HG03571 (cell line): Measurements from ENCODE around the gene SH3D21.

Source experiments
- ATAC-seq: cut with Tn5 transposase; IDR thresholded peaks from one replicate; pipeline ENCODE4 v1.9.1; 2021; ENCODE audit not compliant: unreplicated experiment

Gene SH3D21

DNA sequence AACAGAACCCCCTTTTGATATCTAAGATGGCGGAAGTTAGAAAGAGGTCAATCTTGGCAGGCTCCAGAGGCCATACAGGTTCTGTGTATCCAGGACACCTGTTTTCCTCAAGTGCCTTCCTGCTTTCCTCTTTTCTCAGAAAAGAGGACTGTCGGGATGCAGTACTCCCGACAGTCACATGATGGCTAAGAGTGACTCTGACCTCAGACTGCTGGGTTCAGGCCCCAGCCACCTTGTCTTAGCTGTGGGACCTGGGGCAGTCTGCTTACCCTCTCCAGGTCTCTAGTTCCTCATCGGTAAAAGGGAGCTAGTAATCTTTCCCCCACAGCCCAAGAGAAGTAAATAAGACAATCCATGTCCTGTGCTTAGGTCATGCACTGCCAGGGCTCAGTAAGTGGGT is 49.6 kb downstream of the SH3D21 start:
- ATAC-seq, result no peak

DNA sequence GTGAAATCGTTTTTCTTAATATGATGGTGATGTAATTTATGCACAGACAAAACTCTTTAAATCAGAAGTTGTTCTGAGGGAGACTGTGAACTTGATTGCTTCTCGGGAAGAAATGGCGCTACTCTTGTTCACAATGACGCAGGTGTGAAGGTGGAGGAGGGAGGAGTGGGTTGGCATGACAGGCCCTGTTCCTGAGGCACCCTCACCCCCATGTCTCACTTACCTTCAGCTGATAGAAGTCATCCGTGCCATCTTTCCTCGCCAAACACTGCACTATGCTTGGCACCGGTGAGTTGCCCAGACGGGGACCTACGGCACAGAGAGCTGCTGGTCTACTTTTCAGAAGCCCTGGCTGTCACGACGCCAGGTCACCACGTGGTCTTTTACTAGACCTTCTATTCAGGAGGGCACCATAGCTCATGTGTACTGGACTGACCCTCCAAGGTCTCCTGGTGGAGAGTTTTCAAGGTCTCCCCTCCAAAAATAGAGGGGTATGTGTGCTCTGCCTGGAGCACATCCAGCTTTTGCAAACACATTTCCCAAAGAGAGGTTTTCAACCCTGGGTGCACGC is 52.4 kb downstream of the SH3D21 start:
- no peak for ATAC-seq

DNA sequence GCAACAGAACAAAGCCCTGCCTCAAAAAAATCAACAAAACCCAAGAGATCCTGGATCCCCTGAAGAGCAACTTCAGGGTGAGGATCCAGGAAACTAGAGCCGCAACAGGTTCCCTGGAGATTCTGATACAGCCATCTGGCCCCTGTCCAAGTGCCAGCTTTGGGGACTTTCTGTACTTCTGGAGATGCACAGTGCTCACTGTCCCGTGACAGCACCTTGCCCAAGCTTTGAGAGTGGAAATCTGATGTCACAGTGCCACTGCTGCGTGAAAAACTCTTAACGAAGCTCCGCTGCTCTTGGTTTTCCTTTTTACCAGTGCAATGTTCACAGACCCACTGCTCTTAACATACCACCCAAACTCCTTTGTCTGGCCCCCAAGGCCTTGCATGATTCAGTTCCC is 53.2 kb downstream of the SH3D21 start:
- no peak for ATAC-seq

DNA sequence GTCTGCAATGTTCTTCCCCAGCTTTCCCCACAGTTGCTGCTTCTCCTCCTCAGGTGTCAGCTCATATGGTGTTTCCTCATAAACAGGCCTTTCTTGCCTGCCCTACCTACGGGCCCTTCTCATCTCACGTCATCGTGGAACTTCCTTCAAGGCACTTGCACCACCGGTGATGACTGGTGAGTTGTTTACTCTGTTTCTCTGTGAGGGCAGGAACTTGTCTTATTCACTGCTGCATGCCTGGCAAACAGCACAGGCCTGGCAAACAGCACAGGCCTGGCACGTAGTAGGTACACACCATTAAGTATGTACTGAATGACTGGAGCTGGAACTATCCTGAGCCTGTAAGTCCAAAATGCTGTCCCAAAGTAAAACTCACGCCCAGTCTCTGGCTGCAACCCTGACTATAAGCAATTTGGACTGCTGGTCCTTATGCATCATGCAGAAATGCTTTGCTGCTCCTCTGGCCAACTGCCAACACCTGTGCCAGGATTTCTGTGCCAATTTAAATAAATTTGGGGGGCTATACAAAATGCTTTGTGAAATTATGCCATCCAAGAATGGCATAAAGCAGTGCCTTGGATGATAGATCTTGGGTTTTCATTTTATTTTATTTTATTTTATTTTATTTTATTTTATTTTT is 53.9 kb downstream of the SH3D21 start:
- ATAC-seq, result no peak

- ATAC-seq, result no peak
Observed at GRCh38 chr1:36365381-36365780, 59.2 kb downstream of the SH3D21 start.

DNA sequence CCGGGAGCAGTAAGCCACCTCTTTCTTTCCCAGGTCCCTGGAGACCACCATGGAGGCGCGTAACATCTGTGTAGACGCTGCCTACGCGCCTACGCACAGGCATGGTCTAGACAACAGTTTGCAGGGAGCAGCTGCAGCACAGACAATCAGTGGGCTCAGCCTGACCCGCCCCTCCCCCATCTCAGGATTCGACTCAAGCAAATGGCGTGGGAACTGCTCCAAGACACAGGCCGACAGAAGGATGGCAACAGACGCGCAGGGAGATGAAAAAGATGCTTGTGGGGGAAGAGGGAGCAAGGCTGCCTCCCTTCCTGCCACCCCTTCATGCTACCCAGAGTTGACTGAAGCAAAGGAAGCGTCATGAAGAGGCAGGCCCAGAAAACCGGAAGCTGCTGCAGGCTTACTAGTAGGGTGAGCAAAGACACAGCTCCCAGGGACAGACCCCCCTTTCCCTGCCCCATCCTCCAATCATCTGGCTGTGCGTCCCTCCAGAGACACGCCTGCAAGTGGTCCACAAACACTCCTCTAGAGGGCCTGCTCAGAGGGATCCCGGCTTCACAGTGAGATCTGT is 60.0 kb downstream of the SH3D21 start:
- no peak for ATAC-seq

- no peak for ATAC-seq
Observed at GRCh38 chr1:36367066-36367465, 60.9 kb downstream of the SH3D21 start.

DNA sequence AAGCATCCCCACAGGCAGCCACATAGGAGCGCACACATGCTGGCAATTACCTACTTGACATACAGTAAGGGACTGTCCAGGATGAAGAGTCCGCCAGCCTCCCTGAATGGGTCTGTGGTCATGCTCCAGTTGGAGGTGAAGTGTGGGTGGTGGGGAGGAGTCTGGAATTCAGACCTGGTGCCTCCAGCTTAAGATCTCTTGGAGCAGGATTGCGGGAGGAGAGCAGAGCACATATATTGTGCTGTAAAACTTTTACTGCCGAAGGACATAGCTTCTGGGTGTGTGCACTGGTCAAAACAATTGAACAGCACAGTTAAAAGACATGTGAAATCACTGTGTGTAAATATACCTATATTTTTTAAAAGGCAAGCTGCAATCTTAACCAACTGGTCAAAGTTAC is 61.6 kb downstream of the SH3D21 start:
- ATAC-seq, result no peak

DNA sequence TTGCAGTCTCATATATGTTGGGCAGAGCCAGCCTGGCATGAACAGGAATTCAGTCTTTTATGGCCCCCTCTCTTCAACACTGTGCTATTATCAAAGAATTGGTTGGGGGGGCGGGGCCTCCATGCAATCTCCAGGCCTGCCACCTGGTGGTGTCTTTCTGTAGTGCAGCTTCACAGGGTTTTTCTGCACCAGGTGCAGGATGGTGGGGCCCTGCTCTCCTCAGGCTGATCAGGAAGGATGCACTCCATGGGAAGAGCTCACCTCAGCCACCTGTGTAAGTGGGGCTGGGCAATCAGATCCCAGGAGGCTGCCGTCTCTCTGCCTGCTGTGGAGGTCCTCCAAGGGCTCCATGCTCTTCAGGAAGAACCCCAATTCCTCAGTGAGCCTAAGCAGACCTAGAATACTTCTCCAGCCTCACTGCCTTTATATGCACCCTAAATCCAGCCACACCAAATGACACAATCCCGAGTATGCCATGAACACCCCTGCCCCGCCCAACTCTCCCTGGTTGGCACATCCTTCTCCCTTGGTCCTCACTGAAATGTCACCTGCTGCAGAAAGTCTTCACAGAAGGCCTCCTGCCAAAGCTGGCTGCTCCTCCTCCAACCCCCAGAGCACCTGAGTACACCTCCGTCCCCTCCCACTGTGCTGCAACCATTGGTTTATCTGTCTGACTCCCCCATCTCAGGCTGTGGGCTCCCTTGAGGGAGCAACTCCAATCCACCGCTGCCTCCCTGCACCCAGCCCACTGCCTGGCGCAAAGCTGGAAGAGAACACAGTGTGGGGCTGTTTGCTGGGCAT is 63.1 kb downstream of the SH3D21 start:
- no peak for ATAC-seq
